Activated T-cell treated with anti-CD3 and anti-CD28 coated beads for 48 hours (primary cell): Measurements from ENCODE around the gene RADX.

Experiments used
- DNase-seq: peaks from one replicate; pipeline ENCODE4 v3.0.0-alpha.2; 2020; ENCODE audit warnings: low read depth

The RADX gene

DNA sequence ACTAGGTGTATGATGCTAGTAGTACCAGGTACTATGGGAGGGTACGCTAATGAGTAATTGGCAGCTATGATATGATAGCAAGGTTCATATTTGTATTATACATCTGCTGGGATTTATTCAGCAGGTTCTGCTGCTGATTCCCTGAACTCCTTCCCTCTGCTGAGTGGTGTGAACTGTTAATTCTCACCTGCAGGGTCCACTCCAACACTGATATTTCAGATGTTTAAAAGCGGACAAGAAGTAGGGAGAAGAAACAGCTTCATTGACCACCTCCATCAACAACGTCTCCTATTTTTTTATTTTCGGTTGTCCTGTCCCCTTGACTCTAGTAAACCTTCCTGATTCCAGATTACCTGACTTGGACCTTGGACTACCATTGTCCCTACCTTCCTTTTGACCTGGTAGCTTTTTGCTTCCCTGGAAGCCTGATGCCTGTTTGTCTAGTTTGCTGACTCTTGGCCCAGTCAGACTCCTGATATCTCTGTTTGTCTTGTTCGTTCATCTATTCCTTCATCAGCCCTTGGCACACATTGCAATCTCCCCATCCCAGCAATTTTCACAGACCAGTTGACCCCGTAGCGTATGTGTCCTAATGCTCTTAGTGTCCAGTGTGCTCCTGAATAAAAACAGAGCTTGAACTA, 80.8 kb downstream of the RADX start:
- DNase-seq, result no peak

DNA sequence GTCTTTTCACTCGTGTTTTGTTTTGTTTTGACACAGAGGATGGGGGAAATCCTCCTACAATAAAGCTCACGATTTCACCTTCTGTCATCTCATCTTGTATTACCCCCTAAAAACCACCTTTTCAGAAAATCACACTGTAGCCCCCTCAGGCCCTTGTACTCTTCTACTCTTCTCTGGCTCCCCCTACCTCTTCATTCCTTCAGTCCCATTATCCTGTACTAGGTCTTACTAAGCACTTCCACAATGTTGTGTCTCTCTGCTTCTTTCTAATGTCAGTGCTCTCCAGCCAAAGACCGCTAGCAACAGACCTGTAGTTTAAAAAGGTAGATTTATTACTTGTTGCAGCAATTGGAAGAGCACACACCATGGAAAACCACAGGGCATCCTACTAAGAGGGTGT, 84.7 kb downstream of the RADX start:
- DNase-seq, result no peak

DNA sequence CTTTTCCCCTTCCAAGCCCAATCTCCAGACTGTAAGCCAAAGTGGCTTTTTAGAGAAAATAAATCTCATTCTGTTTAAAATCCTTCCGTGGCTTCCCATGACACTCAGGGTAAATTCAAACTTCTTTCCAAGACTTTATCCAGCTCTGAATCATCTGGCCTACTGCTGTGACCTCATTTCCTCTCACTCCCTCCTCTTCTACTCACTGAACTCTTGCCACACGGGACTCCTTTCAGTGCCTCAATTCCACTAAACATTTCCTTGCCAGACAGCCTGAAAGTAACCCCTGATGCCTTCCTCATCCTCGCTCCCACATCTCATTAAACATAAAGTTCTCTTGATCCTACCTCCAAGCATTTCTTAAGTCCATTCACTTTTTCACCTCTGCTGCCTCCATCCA, 86.9 kb downstream of the RADX start:
- no peak for DNase-seq

DNA sequence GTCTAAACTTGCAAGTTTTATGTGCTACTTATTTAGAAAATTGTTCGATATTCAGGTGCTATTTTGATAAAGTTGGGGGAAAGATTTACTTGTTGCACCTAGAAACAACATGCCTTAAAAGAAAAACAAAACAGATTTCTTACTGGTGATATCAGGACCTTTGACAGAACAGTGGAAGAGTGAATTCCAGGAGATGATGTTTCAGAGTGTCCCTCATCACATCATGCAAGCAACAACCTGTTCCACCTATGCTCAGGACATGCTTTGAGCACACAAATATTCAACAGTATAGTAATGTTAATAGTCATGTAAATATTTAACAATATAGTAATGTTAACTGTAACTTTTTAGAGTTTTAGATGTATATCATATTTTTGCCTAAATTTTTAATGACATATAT, 90.9 kb downstream of the RADX start:
- DNase-seq, result no peak

DNA sequence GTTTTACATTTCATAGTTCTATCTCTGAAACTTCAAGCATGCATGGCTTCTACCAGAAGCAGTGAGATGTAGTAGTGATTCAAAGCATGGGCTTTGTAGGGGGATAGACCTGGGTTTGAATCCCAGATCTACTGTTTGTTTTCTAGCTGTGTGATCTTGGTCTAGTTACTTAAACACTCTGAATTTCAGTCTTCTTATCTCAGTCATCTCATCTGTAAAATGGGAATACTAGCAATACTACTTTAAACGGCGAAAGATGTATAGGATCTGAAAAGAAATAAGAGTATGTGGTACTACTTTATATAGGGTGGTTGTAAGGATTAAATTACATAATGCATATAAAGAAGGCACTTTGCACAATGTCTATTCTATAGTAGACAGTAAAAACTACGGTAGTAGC, 94.7 kb downstream of the RADX start:
- DNase-seq, result no peak

DNA sequence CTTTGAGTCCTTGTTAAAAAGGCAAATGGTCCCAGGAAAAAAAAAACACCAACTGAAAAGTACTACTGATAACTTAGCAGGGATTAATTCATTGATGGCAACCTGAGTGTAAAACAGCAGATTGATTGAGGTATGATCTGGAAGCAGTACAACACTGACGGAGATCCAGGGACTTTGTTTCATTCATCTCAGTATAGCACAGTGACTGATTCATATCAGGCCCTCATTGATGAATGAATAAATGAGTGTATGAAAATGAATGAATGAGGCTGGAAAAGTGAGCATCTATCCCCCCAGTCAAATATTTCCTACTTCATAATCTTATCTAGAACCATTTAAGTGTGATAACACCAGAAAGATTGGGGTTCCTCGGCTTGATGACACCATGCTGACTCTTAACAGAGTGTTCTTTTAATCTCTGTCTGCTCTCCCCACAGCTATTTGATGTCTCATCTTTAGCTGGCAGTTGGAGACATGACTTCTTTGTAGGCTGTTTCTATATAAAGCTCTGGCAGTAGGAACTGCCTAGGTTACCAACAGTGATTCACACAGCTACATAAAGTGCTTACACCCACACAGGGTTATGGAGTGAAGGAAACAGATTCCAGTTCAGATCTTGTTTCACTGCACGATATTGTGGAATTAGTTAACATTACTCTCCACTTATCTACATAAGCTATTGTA, 96.1 kb downstream of the RADX start:
- no peak for DNase-seq

DNA sequence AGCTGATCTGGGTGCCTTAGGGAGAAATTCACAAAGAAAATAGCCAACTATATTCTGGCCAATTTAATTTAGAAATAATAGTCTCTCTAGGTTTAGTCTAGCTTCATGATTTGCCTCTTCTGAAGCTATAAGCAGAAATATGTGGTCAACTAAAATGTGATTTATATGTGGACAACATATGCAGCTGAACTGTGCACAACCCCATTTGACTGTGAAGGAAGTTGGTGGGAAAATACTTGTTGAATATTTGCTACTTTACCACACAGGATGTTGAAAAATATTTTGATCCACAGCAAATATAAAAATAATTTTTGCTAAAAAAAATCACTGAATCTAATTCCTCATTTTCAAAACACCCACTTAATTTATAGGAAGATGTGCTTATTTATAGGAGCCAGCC, 99.0 kb downstream of the RADX start:
- no peak for DNase-seq

DNA sequence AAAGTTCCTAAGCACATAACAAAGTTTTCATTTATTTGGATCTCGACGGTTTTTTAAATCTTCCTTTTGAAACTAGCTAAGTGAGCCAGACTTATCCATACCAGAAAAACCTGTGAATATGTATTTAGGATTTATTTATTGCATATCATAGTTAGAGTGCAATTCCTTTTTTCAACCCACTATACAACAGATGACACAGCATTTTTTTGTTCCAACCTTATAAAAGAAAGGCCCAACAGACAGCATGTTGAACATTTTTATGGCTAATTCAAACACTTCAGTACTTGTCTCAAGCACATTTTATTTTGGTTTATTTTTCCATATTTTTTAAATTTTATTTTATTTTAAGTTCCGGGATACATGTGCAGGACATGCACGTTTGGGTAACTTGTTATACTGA, 99.6 kb downstream of the RADX start:
- no peak for DNase-seq

DNA sequence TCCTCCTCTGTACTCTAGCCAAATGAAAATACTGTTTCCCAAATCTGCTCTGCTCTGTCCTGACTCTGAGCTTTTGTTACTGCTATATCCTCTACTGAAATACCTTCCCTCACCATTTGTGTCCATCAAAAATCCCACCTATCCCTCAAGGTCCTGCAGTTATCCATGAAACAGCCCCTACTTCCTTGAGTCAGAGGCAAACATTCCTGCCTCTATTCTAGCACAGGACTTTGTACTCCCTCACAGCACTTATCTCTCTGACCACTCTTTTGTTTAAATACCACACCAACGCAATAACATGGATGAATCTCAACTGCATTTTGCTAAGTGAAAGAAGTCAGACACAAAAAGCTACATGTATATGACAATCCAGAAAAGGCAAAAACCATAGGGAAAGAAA, 104.2 kb downstream of the RADX start:
- no peak for DNase-seq

DNA sequence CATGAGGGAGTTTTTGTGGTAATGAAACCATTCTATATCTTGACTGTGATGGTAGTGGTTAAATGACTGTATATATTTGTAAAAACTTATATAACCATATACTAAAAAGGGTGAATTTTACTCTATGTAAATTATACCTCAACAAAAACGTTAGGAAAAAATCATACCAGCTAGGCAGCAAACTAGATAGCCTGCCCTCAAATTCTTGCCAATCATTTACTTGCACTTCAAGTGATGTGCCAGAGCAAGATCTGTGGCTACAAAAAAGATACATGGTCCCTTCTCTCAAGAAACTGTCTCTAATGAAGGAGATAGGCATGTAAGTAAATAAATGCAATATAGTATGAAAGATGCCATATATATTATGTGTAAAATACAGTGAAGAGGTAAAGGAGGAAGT, 104.7 kb downstream of the RADX start:
- DNase-seq, result no peak

DNA sequence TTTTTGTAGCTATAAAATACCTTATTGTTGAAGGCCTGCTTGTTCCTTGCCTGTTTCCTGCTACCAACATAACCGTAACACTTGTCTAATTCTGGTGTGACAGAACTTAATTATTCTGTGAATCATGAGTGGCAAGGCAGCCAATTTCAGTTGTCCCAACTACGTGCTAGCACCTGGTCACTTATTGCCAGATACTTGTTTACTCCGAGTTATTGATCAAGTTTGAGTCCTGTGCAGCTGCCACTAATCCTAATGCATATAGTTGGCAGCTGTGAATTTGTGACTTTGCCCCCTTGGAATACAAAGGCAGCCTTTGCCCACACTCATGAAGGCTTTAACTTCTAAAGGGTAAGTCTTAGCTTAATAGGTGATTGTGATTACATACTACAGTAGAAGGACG, 106.9 kb downstream of the RADX start:
- DNase-seq, result no peak

DNA sequence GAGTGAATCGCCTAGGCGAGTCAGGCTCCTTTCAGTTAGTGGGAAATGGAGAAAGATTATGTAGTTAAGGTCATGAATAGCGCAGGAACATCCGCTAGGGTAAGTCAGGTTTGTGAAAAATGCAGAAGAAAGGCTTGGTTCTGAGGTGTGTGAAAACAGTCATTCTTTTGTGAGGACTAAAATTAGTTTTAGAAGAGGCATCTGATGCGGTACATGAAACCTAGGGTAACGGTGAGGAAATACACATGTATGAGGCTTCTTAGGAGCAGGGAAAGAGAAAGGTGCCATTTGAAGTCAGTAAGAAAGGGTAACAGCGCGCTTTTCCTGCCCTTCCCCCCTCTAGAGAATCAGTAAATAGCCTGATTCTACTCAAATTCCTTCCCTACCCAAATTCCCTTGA, 114.2 kb downstream of the RADX start:
- no peak for DNase-seq

DNA sequence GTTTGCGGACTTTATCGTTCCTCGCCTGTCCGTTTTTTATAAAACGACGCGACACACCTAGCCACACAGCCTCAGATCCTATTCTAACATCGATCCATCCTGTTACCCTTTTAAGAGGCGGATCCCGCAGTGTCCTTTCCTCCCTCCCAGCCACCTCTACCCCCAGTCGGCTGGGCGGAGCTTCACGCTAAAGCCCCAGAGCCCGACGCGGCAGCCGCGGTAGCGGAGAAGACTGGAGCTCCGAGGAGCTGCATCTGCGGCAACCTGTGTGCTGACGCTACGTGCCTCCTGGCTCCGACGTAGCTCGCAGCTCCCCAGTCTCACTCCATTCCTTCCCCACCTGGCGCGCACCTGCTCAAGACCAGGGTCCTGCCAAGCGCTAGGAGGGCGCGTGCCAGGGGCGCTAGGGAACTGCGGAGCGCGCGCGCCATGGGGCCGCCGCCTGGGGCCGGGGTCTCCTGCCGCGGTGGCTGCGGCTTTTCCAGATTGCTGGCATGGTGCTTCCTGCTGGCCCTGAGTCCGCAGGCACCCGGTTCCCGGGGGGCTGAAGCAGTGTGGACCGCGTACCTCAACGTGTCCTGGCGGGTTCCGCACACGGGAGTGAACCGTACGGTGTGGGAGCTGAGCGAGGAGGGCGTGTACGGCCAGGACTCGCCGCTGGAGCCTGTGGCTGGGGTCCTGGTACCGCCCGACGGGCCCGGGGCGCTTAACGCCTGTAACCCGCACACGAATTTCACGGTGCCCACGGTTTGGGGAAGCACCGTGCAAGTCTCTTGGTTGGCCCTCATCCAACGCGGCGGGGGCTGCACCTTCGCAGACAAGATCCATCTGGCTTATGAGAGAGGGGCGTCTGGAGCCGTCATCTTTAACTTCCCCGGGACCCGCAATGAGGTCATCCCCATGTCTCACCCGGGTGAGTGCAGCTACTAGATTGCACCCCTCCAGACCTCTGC, 115.0 kb downstream of the RADX start, which contains the start of gene RNF128:
TSS of gene RNF128 (plus strand) at position 217 of the 953 bp plus-strand sequence. CDS start at position 430, 213 bp downstream.
- peak; percentile 10 for DNase-seq

DNA sequence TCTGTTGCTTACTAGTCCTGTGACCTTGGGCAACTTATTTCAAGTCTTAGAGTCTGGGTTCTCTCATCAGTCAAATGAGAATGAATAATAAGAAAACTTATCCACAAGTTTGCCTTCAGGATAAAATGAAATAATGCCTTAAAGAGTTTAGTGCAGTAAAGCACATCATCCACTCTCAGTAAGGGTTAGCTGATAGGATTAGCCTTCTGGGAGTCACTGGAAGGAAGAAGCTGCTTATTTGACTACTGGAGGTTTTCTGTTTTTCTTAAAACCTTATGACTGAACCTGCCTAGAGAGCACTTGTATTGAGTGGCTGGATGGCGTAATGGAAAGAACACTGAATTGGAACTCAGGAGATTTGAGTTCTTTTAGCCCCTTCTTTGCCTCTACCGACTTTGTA, 116.6 kb downstream of the RADX start:
- no peak for DNase-seq
